Measurements from ENCODE around the gene PGBD2. TPM values are rescaled to one million over a fixed set of nuclear protein-coding genes. Genes with fewer than 3 reads are reported as not detected.
A peak's percentile ranks its signal among the peaks of the same experiment; 100 is the strongest.

Gene PGBD2
- total and polyA plus RNA-seq, 9 of the 15 experiments (the other 6 are each of a cell fraction or from before 2014, with no cell fraction given), result 11.9 to 21.8 (median 14.7) TPM

DNA sequence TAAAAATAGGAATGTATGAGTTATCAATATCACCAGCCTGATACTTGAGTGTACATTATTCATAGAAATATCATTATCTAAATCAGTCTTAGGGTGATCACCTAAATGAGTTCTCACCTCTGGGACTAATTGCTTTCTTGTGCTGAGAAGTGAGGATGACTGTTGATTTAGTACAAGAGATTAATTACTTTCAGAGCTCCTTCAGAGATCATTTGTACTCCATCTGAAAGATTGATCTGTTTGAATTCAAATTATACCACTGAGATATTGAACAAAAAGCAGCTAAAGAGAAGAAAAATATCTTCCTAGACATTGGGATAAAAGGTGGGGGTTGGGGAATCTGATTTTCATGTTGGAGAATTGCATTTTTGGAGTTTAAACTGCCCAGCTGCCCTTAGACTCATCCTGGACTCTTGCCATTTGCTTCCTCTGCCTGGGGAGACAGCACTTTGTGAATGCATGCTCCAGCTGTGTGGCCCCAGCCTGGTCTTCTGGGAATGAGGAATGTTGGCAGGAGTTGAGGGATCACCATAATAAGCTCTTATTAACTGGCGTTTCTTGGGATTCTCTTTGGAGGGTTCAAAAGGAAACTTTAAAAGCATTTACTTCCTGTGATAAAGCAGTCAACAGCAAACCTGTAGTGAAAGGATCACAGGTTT is 19.7 kb upstream of the PGBD2 start (continued):
- TF ChIP-seq PREB (CRISPR knock-in tag; IDR thresholded peaks at IDR 0.05), result no peak
- no peak for TF ChIP-seq OTX1 (CRISPR knock-in tag; IDR thresholded peaks at IDR 0.05)
- no peak for TF ChIP-seq ETV6 (IDR thresholded peaks at IDR 0.05; ENCODE audit: borderline replicate concordance in 1 of 2, low read depth in 2 of 2, low read length in 1 of 2)
- no peak for TF ChIP-seq ETV6 (CRISPR knock-in tag; IDR thresholded peaks at IDR 0.05; ENCODE audit: borderline replicate concordance)
- no peak for TF ChIP-seq PBX2 (CRISPR knock-in tag; IDR thresholded peaks at IDR 0.05; ENCODE audit: low read depth)
- peak; percentile 71 for TF ChIP-seq PBX2 (tag; conservative IDR thresholded peaks at IDR 0.05; ENCODE audit: low read depth)
- no peak for TF ChIP-seq HOXB6 (CRISPR knock-in tag; IDR thresholded peaks at IDR 0.05; ENCODE audit: borderline replicate concordance)
- TF ChIP-seq, protein P1, sequence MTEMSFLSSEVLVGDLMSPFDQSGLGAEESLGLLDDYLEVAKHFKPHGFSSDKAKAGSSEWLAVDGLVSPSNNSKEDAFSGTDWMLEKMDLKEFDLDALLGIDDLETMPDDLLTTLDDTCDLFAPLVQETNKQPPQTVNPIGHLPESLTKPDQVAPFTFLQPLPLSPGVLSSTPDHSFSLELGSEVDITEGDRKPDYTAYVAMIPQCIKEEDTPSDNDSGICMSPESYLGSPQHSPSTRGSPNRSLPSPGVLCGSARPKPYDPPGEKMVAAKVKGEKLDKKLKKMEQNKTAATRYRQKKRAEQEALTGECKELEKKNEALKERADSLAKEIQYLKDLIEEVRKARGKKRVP (CRISPR knock-in tag; IDR thresholded peaks at IDR 0.05), result 0 out of 2 replicates have a peak, but pooled peaks have one; percentile 23
- TF ChIP-seq HNRNPK (IDR thresholded peaks at IDR 0.05; ENCODE audit: low read depth, low read length, poor library complexity, severe bottlenecking), result no peak
- TF ChIP-seq SMARCE1 (IDR thresholded peaks at IDR 0.05), result 0 out of 2 replicates have a peak, but pooled peaks have one; percentile 13
- TF ChIP-seq ZKSCAN1 (IDR thresholded peaks at IDR 0.05; ENCODE audit: low read depth, low read length), result no peak
- TF ChIP-seq PATZ1 (CRISPR knock-in tag; IDR thresholded peaks at IDR 0.05; ENCODE audit: borderline replicate concordance), result no peak
- TF ChIP-seq ZNF764 (CRISPR knock-in tag; IDR thresholded peaks at IDR 0.05; ENCODE audit: low read depth), result no peak
- peak; percentile 19; the same call in 1 of the 2 replicates for TF ChIP-seq DPF2 (IDR thresholded peaks at IDR 0.05)
- no peak for TF ChIP-seq HDAC8 (tag; IDR thresholded peaks at IDR 0.05)
- TF ChIP-seq TGIF2 (CRISPR knock-in tag; IDR thresholded peaks at IDR 0.05), result no peak
- TF ChIP-seq TCFL5 (CRISPR knock-in tag; conservative IDR thresholded peaks at IDR 0.05), result no peak
- no peak for TF ChIP-seq BCOR (IDR thresholded peaks at IDR 0.05)
- TF ChIP-seq NEUROD1 (IDR thresholded peaks at IDR 0.05; ENCODE audit: borderline replicate concordance, low read depth, low read length, partially characterized antibody), result no peak
- TF ChIP-seq ZNF830 (CRISPR knock-in tag; IDR thresholded peaks at IDR 0.05), result no peak
- no peak for TF ChIP-seq ZNF133 (CRISPR knock-in tag; IDR thresholded peaks at IDR 0.05)
- TF ChIP-seq ZNF239 (CRISPR knock-in tag; IDR thresholded peaks at IDR 0.05), result no peak
- no peak for TF ChIP-seq XRCC3 (IDR thresholded peaks at IDR 0.05)
- no peak for TF ChIP-seq ZNF699 (CRISPR knock-in tag; IDR thresholded peaks at IDR 0.05; ENCODE audit: insufficient replicate concordance)
